Parathyroid adenoma (tissue), 2 donors: ENCODE results near the gene CCP110.

Experiments used
- H2AFZ ChIP-seq: fragments of 300-600 bp; sonication (generic); one replicate; pipeline ENCODE4 v1.7.0; 2017; ENCODE audit warnings: antibody characterized with exemption, mild to moderate bottlenecking
- H3K27ac ChIP-seq: fragments of 300-600 bp; sonication (generic); one replicate; pipeline ENCODE4 v1.7.0; 2017
- H3K27me3 ChIP-seq: fragments of 300-600 bp; sonication (generic); one replicate; pipeline ENCODE4 v1.7.0; 2017; ENCODE audit warnings: low read length; ENCODE audit not compliant: control insufficient read depth, insufficient read depth
- H3K36me3 ChIP-seq: fragments of 300-600 bp; sonication (generic); one replicate; pipeline ENCODE4 v1.7.0; 2017; ENCODE audit warnings: low read length; ENCODE audit not compliant: control insufficient read depth, insufficient read depth
- H3K4me1 ChIP-seq: fragments of 300-600 bp; sonication (generic); one replicate; pipeline ENCODE4 v1.7.0; 2017; ENCODE audit warnings: control low read depth
- H3K4me2 ChIP-seq: fragments of 300-600 bp; sonication (generic); one replicate; pipeline ENCODE4 v1.7.0; 2017; ENCODE audit warnings: low read length
- H3K4me3 ChIP-seq: fragments of 300-600 bp; sonication (generic); one replicate; pipeline ENCODE4 v1.7.0; 2017; ENCODE audit warnings: low read depth, low read length
- H3K79me2 ChIP-seq: fragments of 300-600 bp; sonication (generic); one replicate; pipeline ENCODE4 v1.7.0; 2017; ENCODE audit warnings: control low read depth
- H3K9ac ChIP-seq: fragments of 300-600 bp; sonication (generic); one replicate; pipeline ENCODE4 v1.7.0; 2017; ENCODE audit warnings: mild to moderate bottlenecking
- H3K9me3 ChIP-seq: fragments of 300-600 bp; sonication (generic); one replicate; pipeline ENCODE4 v1.7.0; 2017; ENCODE audit warnings: low read length; ENCODE audit not compliant: control insufficient read depth
- CTCF ChIP-seq: fragments of 300-600 bp; sonication (generic); IDR thresholded peaks from one replicate; pipeline ENCODE4 v1.7.0; 2017; ENCODE audit warnings: antibody characterized with exemption, mild to moderate bottlenecking
- donor health status: primary hyperparathyroidism.

The CCP110 gene

GRCh38 chr16:19601083-19601976 is 77.6 kb downstream of the CCP110 start:
- TF ChIP-seq CTCF, result peak; percentile 84
- H3K27ac ChIP-seq, result no peak overlapping the region
- no peak overlapping the region for H3K9ac ChIP-seq
- H3K4me1 ChIP-seq, result peaks cover 19% of the 10 kb centered on the region
- no peaks in the 10 kb centered on the region for H3K36me3 ChIP-seq
- H3K27me3 ChIP-seq, result no peaks in the 10 kb centered on the region
- no peak overlapping the region for H3K4me2 ChIP-seq
- peaks cover 2% of the 10 kb centered on the region for H3K79me2 ChIP-seq
- H2AFZ ChIP-seq, result no peak overlapping the region
- no peak overlapping the region for H3K4me3 ChIP-seq
- H3K9me3 ChIP-seq, result no peaks in the 10 kb centered on the region
